Mesenchymal stem cell (in vitro differentiated cells and primary cell): ENCODE results near the gene GSTK1. TPM values are rescaled to one million over a fixed set of nuclear protein-coding genes. Genes with fewer than 3 reads are reported as not detected.
"Not testable (repeated sequence)": the region's sequence is repeated elsewhere in the genome, so short reads cannot be mapped to it uniquely, and the experiment has no call there.

Experiments
- DNase-seq: peaks from one replicate; pipeline ENCODE4 v3.0.0-alpha.2; 2013
- H2AFZ ChIP-seq: one replicate; pipeline ENCODE4 v1.6.1; 2013; ENCODE audit warnings: low read depth, mild to moderate bottlenecking, control low read depth, inconsistent platforms, low read length, moderate library complexity
- H2AK5ac ChIP-seq: 2 replicates; pipeline ENCODE4 v1.6.1; 2013; ENCODE audit warnings: low read length, moderate library complexity, mild to moderate bottlenecking, inconsistent platforms; ENCODE audit not compliant: severe bottlenecking
- H2BK120ac ChIP-seq: one replicate; pipeline ENCODE4 v1.6.1; 2013; ENCODE audit warnings: low read depth, mild to moderate bottlenecking, inconsistent platforms, low read length, moderate library complexity
- H2BK12ac ChIP-seq, 2 experiments: one replicate each; pipeline ENCODE4 v1.6.1; 2013; ENCODE audit warnings: inconsistent platforms in 2 of 2, low read length in 2 of 2, mild to moderate bottlenecking in 2 of 2, moderate library complexity in 2 of 2, control low read depth in 1 of 2
- H2BK15ac ChIP-seq: one replicate; pipeline ENCODE4 v1.6.1; 2013; ENCODE audit warnings: mild to moderate bottlenecking, low read depth, inconsistent platforms; ENCODE audit not compliant: poor library complexity, severe bottlenecking
- H2BK5ac ChIP-seq: 2 replicates; pipeline ENCODE4 v1.6.1; 2013; ENCODE audit warnings: low read depth, mild to moderate bottlenecking, low read length, control low read depth, inconsistent platforms; ENCODE audit not compliant: poor library complexity, severe bottlenecking
- H3K14ac ChIP-seq, 2 experiments: one replicate each; pipeline ENCODE4 v1.6.1; 2013; ENCODE audit warnings: inconsistent platforms in 2 of 2, low read length in 2 of 2, control low read depth in 1 of 2, mild to moderate bottlenecking in 1 of 2, moderate library complexity in 1 of 2
- H3K18ac ChIP-seq, 2 experiments: one replicate each; pipeline ENCODE4 v1.6.1; 2013; ENCODE audit warnings: inconsistent platforms in 2 of 2, low read length in 2 of 2, control low read depth in 1 of 2, low read depth in 1 of 2, mild to moderate bottlenecking in 1 of 2
- H3K23ac ChIP-seq, 2 experiments: one replicate each; pipeline ENCODE4 v1.6.1; 2013; ENCODE audit warnings: inconsistent platforms in 2 of 2, low read length in 2 of 2, mild to moderate bottlenecking in 2 of 2, moderate library complexity in 2 of 2, control low read depth in 1 of 2
- H3K27ac ChIP-seq: 2 replicates; pipeline ENCODE4 v1.5.1; 2013; ENCODE audit warnings: mild to moderate bottlenecking, moderate library complexity, low read length, control low read depth, inconsistent platforms; ENCODE audit not compliant: poor library complexity, severe bottlenecking
- H3K27me3 ChIP-seq, 2 experiments: 2 replicates each; pipeline versions ENCODE4 v1.6.1 to v1.7.0; 2013; ENCODE audit warnings: low read length in 2 of 2, mild to moderate bottlenecking in 2 of 2, moderate library complexity in 2 of 2, control low read depth in 1 of 2, inconsistent platforms in 1 of 2; ENCODE audit not compliant: control insufficient read depth in 1 of 2, insufficient read depth in 1 of 2
- H3K36me3 ChIP-seq, 2 experiments: 2 replicates each; pipeline versions ENCODE4 v1.6.1 to v1.7.0; 2013; ENCODE audit warnings: low read length in 2 of 2, control low read depth in 1 of 2, inconsistent platforms in 1 of 2, low read depth in 1 of 2, mild to moderate bottlenecking in 1 of 2; ENCODE audit not compliant: insufficient read depth in 2 of 2, control insufficient read depth in 1 of 2
- H3K4ac ChIP-seq, 2 experiments: one replicate each; pipeline ENCODE4 v1.6.1; 2013; ENCODE audit warnings: inconsistent platforms in 2 of 2, low read length in 2 of 2, mild to moderate bottlenecking in 2 of 2, moderate library complexity in 2 of 2, control low read depth in 1 of 2, low read depth in 1 of 2
- H3K4me1 ChIP-seq: 2 replicates; pipeline ENCODE4 v1.6.1; 2013; ENCODE audit warnings: low read depth, low read length, control low read depth; ENCODE audit not compliant: control insufficient read depth, insufficient read depth
- H3K4me2 ChIP-seq: 2 replicates; pipeline ENCODE4 v1.6.1; 2013; ENCODE audit warnings: low read length, mild to moderate bottlenecking, inconsistent platforms; ENCODE audit not compliant: poor library complexity, severe bottlenecking
- H3K4me3 ChIP-seq, 2 experiments: 2 replicates each; pipeline versions ENCODE4 v1.5.1 to v1.7.0; 2013; ENCODE audit warnings: low read length in 2 of 2, mild to moderate bottlenecking in 2 of 2, control low read depth in 1 of 2, low read depth in 1 of 2; ENCODE audit not compliant: insufficient read depth in 1 of 2
- H3K79me1 ChIP-seq: replicated peaks from 2 replicates; pipeline ENCODE4 v1.6.1; 2013; ENCODE audit warnings: mild to moderate bottlenecking, control low read depth, low read length, inconsistent platforms; ENCODE audit not compliant: poor library complexity, severe bottlenecking
- H3K9ac ChIP-seq: 2 replicates; pipeline ENCODE4 v1.7.0; 2013; ENCODE audit warnings: mild to moderate bottlenecking, low read length, moderate library complexity
- H3K9me3 ChIP-seq: 2 replicates; pipeline ENCODE4 v1.7.0; 2013; ENCODE audit warnings: mild to moderate bottlenecking, low read length; ENCODE audit not compliant: control insufficient read depth
- H4K8ac ChIP-seq: one replicate; pipeline ENCODE4 v1.6.1; 2013; ENCODE audit warnings: inconsistent platforms, mild to moderate bottlenecking, low read length, moderate library complexity
- H4K91ac ChIP-seq: one replicate; pipeline ENCODE4 v1.6.1; 2013; ENCODE audit warnings: mild to moderate bottlenecking, low read length, inconsistent platforms
- WGBS: methylation state at CpG from one replicate; pipeline ENCODE4 v1.1.7; 2013; ENCODE audit warnings: mixed read lengths; 5-methylcytosine and 5-hydroxymethylcytosine counted together
- polyA plus RNA-seq, 2 experiments: library from polyadenylated mRNA; stranded (reverse); fragments of 200-250 nt; gene quantifications; one replicate each; pipeline ENCODE4 v1.2.3, GENCODE V29; 2013

The GSTK1 gene
- polyA plus RNA-seq (2013, experiment 1 of 2) = 161 TPM
- 158 TPM for polyA plus RNA-seq (2013, experiment 2 of 2)

DNA sequence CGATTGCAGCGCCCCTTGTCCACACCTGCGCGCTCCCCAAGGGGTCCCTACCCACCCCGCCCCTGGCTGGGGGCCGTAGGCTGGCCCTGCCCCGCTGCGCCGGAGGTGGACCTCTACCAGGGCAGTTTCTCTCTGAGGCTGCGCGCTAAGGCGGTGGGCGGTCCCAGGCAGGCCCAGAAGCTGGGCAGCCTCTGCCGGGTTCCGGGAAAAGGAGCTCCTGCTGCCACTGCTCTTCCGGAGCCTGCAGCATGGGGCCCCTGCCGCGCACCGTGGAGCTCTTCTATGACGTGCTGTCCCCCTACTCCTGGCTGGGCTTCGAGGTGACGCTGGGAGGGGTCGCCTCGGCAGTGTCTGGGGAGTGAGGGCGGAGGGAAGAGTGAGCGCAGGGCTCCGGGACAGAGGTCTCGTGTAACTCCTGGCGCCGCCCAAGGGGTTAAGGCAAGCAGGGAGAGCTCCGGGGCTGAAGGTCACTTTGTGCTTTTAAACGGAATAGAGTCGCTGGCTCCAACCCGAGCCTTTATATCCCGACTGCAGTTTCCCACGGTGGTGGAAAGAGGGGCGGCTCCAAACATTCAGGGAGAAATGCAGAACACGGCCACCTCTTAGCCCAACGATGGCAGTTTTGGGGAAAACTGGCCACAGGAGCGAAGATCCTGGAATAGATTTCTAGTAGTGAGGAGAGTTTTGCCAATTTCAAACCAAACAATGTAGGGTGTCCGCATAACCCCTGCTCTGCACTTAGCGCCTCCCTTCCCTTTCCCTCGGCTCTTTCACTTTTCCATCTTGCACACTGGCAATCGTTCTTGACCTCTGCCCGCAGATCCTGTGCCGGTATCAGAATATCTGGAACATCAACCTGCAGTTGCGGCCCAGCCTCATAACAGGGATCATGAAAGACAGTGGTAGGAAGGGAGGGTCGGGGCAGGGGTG lies at the start of gene GSTK1:
GSTK1 (plus strand) TSS at position 176 of the 930 bp plus-strand sequence; CDS start at position 249, 73 bp downstream.
- Histone ChIP-seq H3K36me3 (peaks cover 14 to 39% of the 10 kb centered on the region in 2 experiments), H3K4me1 (peaks cover 12% of the 10 kb centered on the region), H3K4ac (peak within 1 kb of the TSS; percentile 19 to 94), H4K8ac (peak within 1 kb of the TSS; percentile 98), H3K4me2 (peak within 1 kb of the TSS; percentile 73), H3K27me3 (no peaks in the 10 kb centered on the region), H2AK5ac (no peak within 1 kb of the TSS), H2AFZ (no peak within 1 kb of the TSS), H3K18ac (peak within 1 kb of the TSS; percentile 75 to 93), H2BK5ac (no peak within 1 kb of the TSS), H3K23ac (no peak within 1 kb of the TSS), H4K91ac (peak within 1 kb of the TSS; percentile 95), H2BK120ac (peak within 1 kb of the TSS; percentile 89), H3K9ac (peak within 1 kb of the TSS; percentile 95), H2BK12ac (peak within 1 kb of the TSS in 1 of 2 experiments; percentile 19), H3K4me3 (peak within 1 kb of the TSS; percentile 69 to 98), H3K14ac (no peak within 1 kb of the TSS), H3K79me1 (peaks cover 22% of the 10 kb centered on the region), H3K27ac (peak within 1 kb of the TSS; percentile 14), H2BK15ac (peak within 1 kb of the TSS; percentile 76), H3K9me3 (no peaks in the 10 kb centered on the region)
- WGBS = 8% methylated on average over 47 of the region's 48 CpGs
- peak; percentile 79 for DNase-seq

DNA sequence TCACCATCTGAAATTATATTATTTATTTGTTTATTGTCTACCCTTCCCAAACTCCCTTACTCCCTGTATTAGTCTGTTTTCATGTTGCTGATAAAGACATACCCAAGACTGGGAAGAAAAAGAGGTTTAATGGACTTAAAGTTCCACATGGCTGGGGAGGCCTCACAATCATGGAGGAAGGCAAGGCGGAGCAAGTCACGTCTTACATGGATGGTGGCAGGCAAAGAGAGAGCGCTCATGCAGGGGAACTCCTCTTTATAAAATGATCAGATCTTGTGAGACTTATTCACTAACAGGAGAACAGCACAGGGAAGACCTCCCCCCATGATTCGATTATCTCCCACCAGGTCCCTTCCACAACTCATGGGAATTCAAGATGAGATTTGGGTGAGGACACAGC lies 49.8 kb upstream of the GSTK1 start:
- not testable (repeated sequence) for H3K36me3 ChIP-seq, H2AFZ ChIP-seq, H3K4me2 ChIP-seq, H3K4me3 ChIP-seq, H3K79me1 ChIP-seq, H4K91ac ChIP-seq, H2BK15ac ChIP-seq, H2BK12ac ChIP-seq, H4K8ac ChIP-seq, H3K9ac ChIP-seq, H3K14ac ChIP-seq, H2AK5ac ChIP-seq, H3K4me1 ChIP-seq, H3K4ac ChIP-seq, DNase-seq, H3K18ac ChIP-seq, H3K9me3 ChIP-seq, H3K27ac ChIP-seq, H2BK120ac ChIP-seq, H3K23ac ChIP-seq, H2BK5ac ChIP-seq
- peaks cover 6 to 13% of the 10 kb centered on the region in 2 experiments for H3K27me3 ChIP-seq
- 98% methylated on average over 4 of the region's 4 CpGs for WGBS

DNA sequence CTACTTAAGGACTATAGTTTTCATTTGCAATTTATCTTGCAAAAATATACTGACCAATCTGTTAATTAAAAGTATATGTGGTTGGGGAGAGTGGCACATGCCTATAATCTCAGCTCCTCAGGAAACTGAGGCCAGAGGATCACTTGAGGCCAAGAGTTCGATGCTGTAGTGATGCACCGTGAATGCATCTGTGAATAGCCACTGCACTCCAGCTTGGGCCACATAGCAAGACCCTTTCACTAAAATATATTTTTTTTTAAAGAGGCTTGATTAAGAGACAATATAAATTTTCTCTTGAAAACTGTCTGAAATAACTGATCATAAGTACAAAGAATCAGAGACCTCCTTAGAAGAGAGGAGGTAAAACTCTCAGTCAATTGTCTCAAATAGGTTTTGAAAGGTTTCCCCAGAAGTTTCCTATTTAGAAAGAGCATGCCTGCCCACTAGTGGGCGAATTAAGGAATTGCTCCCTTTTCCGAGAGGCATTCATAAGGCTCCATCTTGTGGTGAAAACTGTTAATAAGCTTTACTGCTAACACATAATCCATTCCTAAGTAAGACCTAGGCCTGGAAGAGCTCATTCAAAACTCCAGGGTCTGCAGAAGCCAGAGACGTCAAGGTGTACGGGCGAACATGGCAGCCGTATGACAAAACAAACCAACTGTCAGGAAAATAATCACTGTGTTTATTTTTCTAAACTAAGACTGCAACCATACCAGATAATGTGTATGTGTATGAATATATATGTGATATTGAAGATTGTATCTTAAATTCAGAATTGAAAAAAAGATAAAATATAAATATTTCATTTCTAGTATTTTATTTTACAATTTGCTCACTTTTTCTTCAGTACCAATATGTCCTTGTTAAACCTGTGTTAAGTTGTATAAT lies 48.2 kb upstream of the GSTK1 start:
- no peaks in the 10 kb centered on the region for H3K79me1 ChIP-seq
- WGBS = 0% methylated on average over 4 of the region's 8 CpGs
- H3K9ac ChIP-seq = peak overlapping the region; percentile 52
- no peak overlapping the region for H3K4me2 ChIP-seq
- no peak overlapping the region for H3K4ac ChIP-seq
- H2BK5ac ChIP-seq = no peak overlapping the region
- H4K8ac ChIP-seq = no peak overlapping the region
- H4K91ac ChIP-seq = no peak overlapping the region
- no peak overlapping the region for H3K27ac ChIP-seq
- no peak overlapping the region for H3K18ac ChIP-seq
- H2BK120ac ChIP-seq = no peak overlapping the region
- no peak overlapping the region for H2AFZ ChIP-seq
- peak; percentile 82 for DNase-seq
- no peak overlapping the region for H3K14ac ChIP-seq
- no peak overlapping the region for H2AK5ac ChIP-seq
- H3K23ac ChIP-seq = no peak overlapping the region
- no peaks in the 10 kb centered on the region for H3K9me3 ChIP-seq
- H3K27me3 ChIP-seq = peaks cover 6 to 10% of the 10 kb centered on the region in 2 experiments
- no peak overlapping the region for H2BK12ac ChIP-seq
- no peak overlapping the region for H2BK15ac ChIP-seq
- no peaks in the 10 kb centered on the region for H3K4me1 ChIP-seq
- H3K4me3 ChIP-seq = no peak overlapping the region
- H3K36me3 ChIP-seq = no peaks in the 10 kb centered on the region
